ENCODE results near the gene CDK5.

DNA sequence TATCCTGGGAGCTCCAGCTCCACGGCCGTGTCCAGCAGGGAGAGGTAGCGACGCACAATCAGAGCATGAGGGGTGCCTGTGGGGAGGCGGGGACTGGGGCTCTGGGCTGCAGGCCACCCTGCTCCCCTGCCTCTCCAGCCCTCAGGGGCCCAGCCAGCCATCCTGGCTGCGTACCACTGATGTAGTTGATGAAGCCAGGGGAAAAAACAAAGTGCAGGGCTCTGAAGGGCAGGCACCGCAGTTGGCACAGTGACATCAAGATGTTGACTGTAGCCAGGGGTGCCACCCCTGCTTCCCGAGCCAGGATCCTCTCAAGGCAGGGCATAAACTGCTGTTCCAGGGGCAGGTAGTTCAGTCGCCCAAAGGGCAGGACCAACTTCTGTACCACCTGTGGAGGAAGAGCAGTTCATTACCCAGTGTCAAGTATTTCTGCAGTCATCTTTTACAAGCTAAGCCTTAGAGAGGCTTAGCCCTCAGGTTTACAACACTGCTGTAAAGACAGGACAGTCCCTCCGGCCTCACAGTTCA is 20.1 kb upstream of the CDK5 start:
- TF ChIP-seq, protein P1, sequence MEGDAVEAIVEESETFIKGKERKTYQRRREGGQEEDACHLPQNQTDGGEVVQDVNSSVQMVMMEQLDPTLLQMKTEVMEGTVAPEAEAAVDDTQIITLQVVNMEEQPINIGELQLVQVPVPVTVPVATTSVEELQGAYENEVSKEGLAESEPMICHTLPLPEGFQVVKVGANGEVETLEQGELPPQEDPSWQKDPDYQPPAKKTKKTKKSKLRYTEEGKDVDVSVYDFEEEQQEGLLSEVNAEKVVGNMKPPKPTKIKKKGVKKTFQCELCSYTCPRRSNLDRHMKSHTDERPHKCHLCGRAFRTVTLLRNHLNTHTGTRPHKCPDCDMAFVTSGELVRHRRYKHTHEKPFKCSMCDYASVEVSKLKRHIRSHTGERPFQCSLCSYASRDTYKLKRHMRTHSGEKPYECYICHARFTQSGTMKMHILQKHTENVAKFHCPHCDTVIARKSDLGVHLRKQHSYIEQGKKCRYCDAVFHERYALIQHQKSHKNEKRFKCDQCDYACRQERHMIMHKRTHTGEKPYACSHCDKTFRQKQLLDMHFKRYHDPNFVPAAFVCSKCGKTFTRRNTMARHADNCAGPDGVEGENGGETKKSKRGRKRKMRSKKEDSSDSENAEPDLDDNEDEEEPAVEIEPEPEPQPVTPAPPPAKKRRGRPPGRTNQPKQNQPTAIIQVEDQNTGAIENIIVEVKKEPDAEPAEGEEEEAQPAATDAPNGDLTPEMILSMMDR (IDR thresholded peaks at IDR 0.05), result no peak
- TF ChIP-seq POLR2A (IDR thresholded peaks at IDR 0.05), result no peak

Measured in adrenal gland (tissue), 5 donors.